Astrocyte (in vitro differentiated cells and primary cell): ENCODE data around the gene VARS2. TPM values are rescaled to one million over a fixed set of nuclear protein-coding genes. Genes with fewer than 3 reads are reported as not detected.

Source experiments
- DNase-seq: peaks from one replicate; pipeline ENCODE4 v3.0.0-alpha.2; 2010; ENCODE audit warnings: low read depth
- FAIRE-seq: peaks from 2 replicates; lab custom pipeline; 2011; peaks lifted over from hg19 to GRCh38; lab: Jason Lieb, UNC
- H2AFZ ChIP-seq: 2 replicates; pipeline ENCODE4 v1.6.0; 2012; ENCODE audit warnings: low read depth, low read length, inconsistent platforms
- H3K27ac ChIP-seq: 2 replicates; pipeline ENCODE4 v1.5.1; 2011; ENCODE audit warnings: low read depth, low read length, inconsistent platforms
- H3K27me3 ChIP-seq: 2 replicates; pipeline ENCODE4 v1.6.0; 2011; ENCODE audit warnings: low read length, inconsistent platforms; ENCODE audit not compliant: insufficient read depth
- H3K36me3 ChIP-seq: 2 replicates; pipeline ENCODE4 v1.5.1; 2011; ENCODE audit warnings: low read length, inconsistent platforms; ENCODE audit not compliant: insufficient read depth
- H3K4me1 ChIP-seq: 2 replicates; pipeline ENCODE4 v1.5.1; 2011; ENCODE audit warnings: low read length, inconsistent platforms; ENCODE audit not compliant: insufficient read depth
- H3K4me2 ChIP-seq: 2 replicates; pipeline ENCODE4 v1.6.0; 2012; ENCODE audit warnings: low read length, inconsistent platforms
- H3K4me3 ChIP-seq: 2 replicates; pipeline ENCODE4 v1.5.1; 2011; ENCODE audit warnings: low read depth, mild to moderate bottlenecking, low read length, inconsistent platforms; ENCODE audit not compliant: insufficient read depth
- H3K79me2 ChIP-seq: 2 replicates; pipeline ENCODE4 v1.6.0; 2012; ENCODE audit warnings: mild to moderate bottlenecking, low read length, inconsistent platforms; ENCODE audit not compliant: insufficient read depth
- H3K9ac ChIP-seq: 2 replicates; pipeline ENCODE4 v1.6.0; 2012; ENCODE audit warnings: mild to moderate bottlenecking, low read length, inconsistent platforms
- H3K9me3 ChIP-seq: 2 replicates; pipeline ENCODE4 v1.5.1; 2012; ENCODE audit warnings: low read depth, mild to moderate bottlenecking, low read length, inconsistent platforms; ENCODE audit not compliant: insufficient read depth
- H4K20me1 ChIP-seq: 2 replicates; pipeline ENCODE4 v1.6.0; 2012; ENCODE audit warnings: low read length, inconsistent platforms; ENCODE audit not compliant: insufficient read depth
- H3K27ac Mint-ChIP-seq: one replicate; pipeline ENCODE4 v1.8.0; 2021; ENCODE audit warnings: mild to moderate bottlenecking, mixed read lengths; ENCODE audit not compliant: unreplicated experiment
- H3K27me3 Mint-ChIP-seq: one replicate; pipeline ENCODE4 v1.8.0; 2021; ENCODE audit warnings: low read depth, mixed read lengths; ENCODE audit not compliant: unreplicated experiment
- H3K36me3 Mint-ChIP-seq: one replicate; pipeline ENCODE4 v1.8.0; 2021; ENCODE audit warnings: low read depth, mixed read lengths; ENCODE audit not compliant: unreplicated experiment
- H3K4me1 Mint-ChIP-seq: one replicate; pipeline ENCODE4 v1.8.0; 2021; ENCODE audit warnings: low read depth, mixed read lengths; ENCODE audit not compliant: unreplicated experiment
- H3K4me3 Mint-ChIP-seq: one replicate; pipeline ENCODE4 v1.8.0; 2021; ENCODE audit warnings: mild to moderate bottlenecking, moderate library complexity, mixed read lengths; ENCODE audit not compliant: unreplicated experiment
- H3K9me3 Mint-ChIP-seq: one replicate; pipeline ENCODE4 v1.8.0; 2021; ENCODE audit warnings: mild to moderate bottlenecking, mixed read lengths; ENCODE audit not compliant: unreplicated experiment
- CTCF ChIP-seq: IDR thresholded peaks from 2 replicates; pipeline ENCODE4 v1.5.1; 2011; ENCODE audit warnings: low read depth, mild to moderate bottlenecking, inconsistent platforms, low read length, moderate library complexity; ENCODE audit not compliant: insufficient read depth
- EZH2 ChIP-seq: IDR thresholded peaks from 2 replicates; pipeline ENCODE4 v1.6.1; 2012; ENCODE audit warnings: mild to moderate bottlenecking, low read length, inconsistent platforms; ENCODE audit not compliant: insufficient read depth
- total RNA-seq: library from RNA; stranded (reverse); gene quantifications from 2 replicates; pipeline ENCODE4 v1.2.1, GENCODE V29; 2021

Gene VARS2
- total RNA-seq, 1 donor from 2014 or later: 19.8 TPM

GRCh38 chr6:30880698-30881252 lies 33.3 kb upstream of the VARS2 start:
- peaks cover 40% of the 10 kb centered on the region for H3K4me1 ChIP-seq
- no peaks in the 10 kb centered on the region for H4K20me1 ChIP-seq
- Mint-ChIP-seq H3K36me3 (peaks cover 4% of the 10 kb centered on the region), H3K27me3 (no peaks in the 10 kb centered on the region), H3K4me1 (peaks cover 44% of the 10 kb centered on the region), H3K9me3 (peaks cover 3% of the 10 kb centered on the region), H3K4me3 (peak overlapping the region; percentile 80), H3K27ac (peak overlapping the region; percentile 18)
- peak overlapping the region; percentile 42 for H3K4me2 ChIP-seq
- TF ChIP-seq EZH2 (no peak), CTCF (no peak)
- no peaks in the 10 kb centered on the region for H3K9me3 ChIP-seq
- FAIRE-seq (no peak), DNase-seq (no peak)
- H3K9ac ChIP-seq: no peak overlapping the region
- H3K27me3 ChIP-seq: no peaks in the 10 kb centered on the region
- H3K79me2 ChIP-seq: peaks cover 10% of the 10 kb centered on the region
- no peak overlapping the region for H3K27ac ChIP-seq
- peak overlapping the region; percentile 39 for H2AFZ ChIP-seq
- H3K36me3 ChIP-seq: no peaks in the 10 kb centered on the region
- no peak overlapping the region for H3K4me3 ChIP-seq

GRCh38 chr6:30881392-30882203 lies 32.4 kb upstream of the VARS2 start:
- H3K27me3 Mint-ChIP-seq: no peaks in the 10 kb centered on the region
- Histone ChIP-seq H3K4me1 (peaks cover 43% of the 10 kb centered on the region), H3K27me3 (no peaks in the 10 kb centered on the region), H3K4me3 (no peak overlapping the region), H4K20me1 (no peaks in the 10 kb centered on the region), H2AFZ (peak overlapping the region; percentile 23), H3K27ac (no peak overlapping the region), H3K36me3 (no peaks in the 10 kb centered on the region), H3K4me2 (peak overlapping the region; percentile 42), H3K9ac (peak overlapping the region; percentile 8), H3K79me2 (peaks cover 18% of the 10 kb centered on the region), H3K9me3 (no peaks in the 10 kb centered on the region)
- H3K4me3 Mint-ChIP-seq: peak overlapping the region; percentile 80
- H3K36me3 Mint-ChIP-seq: peaks cover 4% of the 10 kb centered on the region
- H3K9me3 Mint-ChIP-seq: peaks cover 3% of the 10 kb centered on the region
- no peak for FAIRE-seq
- peaks cover 44% of the 10 kb centered on the region for H3K4me1 Mint-ChIP-seq
- no peak for TF ChIP-seq CTCF
- TF ChIP-seq EZH2: no peak
- peak; percentile 53 for DNase-seq
- peak overlapping the region; percentile 94 for H3K27ac Mint-ChIP-seq
